Hepatocyte (in vitro differentiated cells): ENCODE data around the gene CRACR2A.

Source experiments
- CTCF ChIP-seq: fragments of 200-600 bp; sonication (generic); IDR thresholded peaks from 2 replicates; pipeline ENCODE4 v1.5.1; 2016; ENCODE audit warnings: antibody characterized with exemption, mild to moderate bottlenecking; ENCODE audit not compliant: poor library complexity
- EZH2 ChIP-seq: fragments of 200-600 bp; sonication (generic); IDR thresholded peaks from 2 replicates; pipeline ENCODE4 v1.6.1; 2016; ENCODE audit warnings: antibody characterized with exemption, mild to moderate bottlenecking, borderline replicate concordance

GRCh38 chr12:3722368-3722767 lies 30.5 kb downstream of the CRACR2A start:
- TF ChIP-seq EZH2 = no peak
- no peak for TF ChIP-seq CTCF
